Mucosa of descending colon (tissue), 3 donors: ENCODE measurements around the gene MOB3C. TPM values are rescaled to one million over a fixed set of nuclear protein-coding genes. Genes with fewer than 3 reads are reported as not detected.

Experiments
- ATAC-seq: fragments of 200-7000 bp; cut with Tn5 transposase; one replicate; pipeline ENCODE4 v1.9.1; 2020; ENCODE audit warnings: mild to moderate bottlenecking, moderate library complexity
- DNase-seq, 3 donors: peaks; one replicate each; pipeline ENCODE4 v3.0.0-alpha.2; 2020
- H3K36me3 ChIP-seq: fragments of 200-600 bp; one replicate; pipeline ENCODE4 v1.8.0; 2021; ENCODE audit warnings: low read depth, mild to moderate bottlenecking
- H3K4me1 ChIP-seq: fragments of 200-600 bp; one replicate; pipeline ENCODE4 v1.8.0; 2021; ENCODE audit warnings: low read depth, mild to moderate bottlenecking
- H3K4me3 ChIP-seq: fragments of 200-600 bp; one replicate; pipeline ENCODE4 v1.8.0; 2021; ENCODE audit warnings: mild to moderate bottlenecking
- H3K9me3 ChIP-seq: fragments of 200-600 bp; one replicate; pipeline ENCODE4 v1.8.0; 2021; ENCODE audit warnings: mild to moderate bottlenecking
- intact Hi-C, 2 donors: fragments of 100-400 bp; cut with DNase I in 1 of 2; cut with micrococcal nuclease in 1 of 2; formaldehyde crosslinking; loops; one replicate each; pipeline versions ENCODE4 v1.11.0 to v1.11.1; 2022; cut with DNase I, micrococcal nuclease
- total RNA-seq, 3 donors: library from RNA; stranded (reverse); fragmentation: NEBNext Ultra II Directional in 2 of 3; extraction: Animal tissue kit (Norgen Biotek cat#: 25700) in 2 of 3; gene quantifications; one replicate each; pipeline versions ENCODE4 v1.2.1 to v1.2.4, GENCODE V29; 2021 to 2023
- TF ChIP-seq, protein P1 (sequence below): fragments of 200-600 bp; IDR thresholded peaks from one replicate; pipeline ENCODE4 v1.8.0; 2022; ENCODE audit warnings: antibody characterized with exemption, mild to moderate bottlenecking
- donor health status: DM: no; HTN: no; CAD: no; lungs with moderate emphysema.
- donor health status: DM: no; HTN: no; CAD: no.
- donor health status: DM: no; HTN: yes; CAD: no.

Gene MOB3C
- total RNA-seq, 3 donors from 2014 or later, result 15.4 to 24.4 (median 17.4) TPM

DNA sequence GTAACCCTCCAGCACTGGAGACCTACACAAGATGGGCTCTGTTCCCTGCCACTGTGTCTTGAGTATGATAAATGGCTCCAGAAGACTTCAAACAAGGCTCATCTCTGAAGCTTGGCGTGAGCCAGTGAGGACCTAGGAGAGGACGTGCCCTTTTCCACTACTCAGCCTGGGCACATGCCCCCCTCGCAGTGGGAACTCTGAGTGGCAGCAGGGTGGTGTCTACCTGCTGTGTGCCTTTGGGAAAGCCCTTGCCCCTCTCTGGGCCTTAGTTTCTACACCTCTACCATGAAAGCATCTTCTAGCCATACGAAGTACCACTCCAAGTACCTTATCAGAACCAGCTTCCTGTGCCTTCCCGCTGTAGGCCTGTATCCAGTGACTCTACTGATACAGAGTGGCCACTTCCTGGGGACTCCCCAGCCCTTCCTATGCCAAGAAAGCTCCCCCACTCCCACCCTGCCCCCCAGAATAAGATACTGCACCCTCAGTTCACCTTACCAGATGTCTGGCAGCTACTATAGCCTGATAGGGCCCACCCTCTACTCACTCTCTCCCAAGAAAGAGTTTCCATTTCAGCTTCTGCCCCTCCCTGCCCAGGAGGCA, 3.1 kb upstream of the MOB3C start:
- ATAC-seq (no peak), DNase-seq (no peak)
- TF ChIP-seq, protein P1, sequence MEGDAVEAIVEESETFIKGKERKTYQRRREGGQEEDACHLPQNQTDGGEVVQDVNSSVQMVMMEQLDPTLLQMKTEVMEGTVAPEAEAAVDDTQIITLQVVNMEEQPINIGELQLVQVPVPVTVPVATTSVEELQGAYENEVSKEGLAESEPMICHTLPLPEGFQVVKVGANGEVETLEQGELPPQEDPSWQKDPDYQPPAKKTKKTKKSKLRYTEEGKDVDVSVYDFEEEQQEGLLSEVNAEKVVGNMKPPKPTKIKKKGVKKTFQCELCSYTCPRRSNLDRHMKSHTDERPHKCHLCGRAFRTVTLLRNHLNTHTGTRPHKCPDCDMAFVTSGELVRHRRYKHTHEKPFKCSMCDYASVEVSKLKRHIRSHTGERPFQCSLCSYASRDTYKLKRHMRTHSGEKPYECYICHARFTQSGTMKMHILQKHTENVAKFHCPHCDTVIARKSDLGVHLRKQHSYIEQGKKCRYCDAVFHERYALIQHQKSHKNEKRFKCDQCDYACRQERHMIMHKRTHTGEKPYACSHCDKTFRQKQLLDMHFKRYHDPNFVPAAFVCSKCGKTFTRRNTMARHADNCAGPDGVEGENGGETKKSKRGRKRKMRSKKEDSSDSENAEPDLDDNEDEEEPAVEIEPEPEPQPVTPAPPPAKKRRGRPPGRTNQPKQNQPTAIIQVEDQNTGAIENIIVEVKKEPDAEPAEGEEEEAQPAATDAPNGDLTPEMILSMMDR, result no peak
- Histone ChIP-seq H3K9me3 (no peaks in the 10 kb centered on the region), H3K4me3 (no peak overlapping the region), H3K4me1 (peaks cover 17% of the 10 kb centered on the region), H3K36me3 (no peaks in the 10 kb centered on the region)
- intact Hi-C loops, result loop anchor here in 1 of 2 donors (10.0 kb wide), 1 partner anchor 105 kb away; no protein-coding TSS in a partner anchor

DNA sequence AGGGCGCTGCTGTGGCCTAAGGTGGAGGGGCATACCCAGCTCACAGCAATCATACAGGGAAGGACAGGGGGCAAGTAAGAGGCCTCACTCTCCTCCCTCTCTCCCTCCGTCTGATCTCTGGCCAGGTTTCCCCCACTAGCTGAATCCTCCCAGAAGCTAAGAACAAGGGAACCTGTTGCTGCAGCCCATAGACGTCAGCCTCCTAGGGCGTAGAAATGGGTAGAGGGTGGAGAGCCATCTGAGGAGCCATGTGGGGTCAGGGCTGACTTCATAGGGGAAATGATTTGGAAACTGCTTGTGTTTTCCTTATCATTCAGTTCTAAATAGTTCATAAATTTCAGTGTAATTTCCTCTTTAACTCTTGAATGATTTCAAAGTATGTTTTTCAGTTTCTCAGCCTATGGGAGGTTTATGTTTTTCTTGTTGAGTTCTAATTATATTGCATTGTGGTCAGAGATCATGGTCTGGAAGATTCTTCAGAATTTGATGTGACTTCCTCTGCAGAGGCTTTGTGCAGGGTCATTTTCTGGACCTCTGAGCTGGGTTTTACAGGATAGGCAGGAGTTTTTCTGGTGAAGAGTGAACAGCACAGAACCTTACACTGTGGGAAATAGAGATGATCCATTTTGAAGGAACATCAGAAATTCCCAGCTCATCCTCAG, 2.3 kb upstream of the MOB3C start:
- H3K4me3 ChIP-seq, result no peak overlapping the region
- no peak for ATAC-seq
- H3K9me3 ChIP-seq, result no peaks in the 10 kb centered on the region
- H3K36me3 ChIP-seq, result no peaks in the 10 kb centered on the region
- intact Hi-C loops, result no loop called here
- TF ChIP-seq, protein P1, result no peak
- H3K4me1 ChIP-seq, result peaks cover 25% of the 10 kb centered on the region
- no peak for DNase-seq

DNA sequence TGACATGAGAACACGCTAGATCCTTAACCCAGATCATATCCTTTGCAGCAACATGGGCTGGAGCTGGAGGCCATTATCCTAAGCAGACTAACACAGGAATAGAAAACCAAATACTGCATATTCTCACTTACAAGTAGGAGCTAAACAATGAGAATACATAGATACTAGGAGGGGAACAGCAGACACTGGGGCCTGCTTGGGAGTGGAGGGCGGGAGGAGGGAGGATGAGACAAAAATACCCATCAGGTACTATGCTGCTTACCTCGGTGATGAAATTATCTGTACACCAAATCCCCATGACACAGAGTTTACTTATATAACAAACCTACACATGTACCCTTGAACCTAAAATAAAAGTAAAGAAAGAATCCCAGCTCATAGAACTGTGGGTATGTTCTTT, 1.2 kb upstream of the MOB3C start:
- no peak for ATAC-seq
- Histone ChIP-seq H3K36me3 (no peaks in the 10 kb centered on the region), H3K4me3 (no peak overlapping the region), H3K9me3 (no peaks in the 10 kb centered on the region), H3K4me1 (peaks cover 26% of the 10 kb centered on the region)
- no peak for DNase-seq
- TF ChIP-seq, protein P1, result no peak
- intact Hi-C loops, result no loop called here

DNA sequence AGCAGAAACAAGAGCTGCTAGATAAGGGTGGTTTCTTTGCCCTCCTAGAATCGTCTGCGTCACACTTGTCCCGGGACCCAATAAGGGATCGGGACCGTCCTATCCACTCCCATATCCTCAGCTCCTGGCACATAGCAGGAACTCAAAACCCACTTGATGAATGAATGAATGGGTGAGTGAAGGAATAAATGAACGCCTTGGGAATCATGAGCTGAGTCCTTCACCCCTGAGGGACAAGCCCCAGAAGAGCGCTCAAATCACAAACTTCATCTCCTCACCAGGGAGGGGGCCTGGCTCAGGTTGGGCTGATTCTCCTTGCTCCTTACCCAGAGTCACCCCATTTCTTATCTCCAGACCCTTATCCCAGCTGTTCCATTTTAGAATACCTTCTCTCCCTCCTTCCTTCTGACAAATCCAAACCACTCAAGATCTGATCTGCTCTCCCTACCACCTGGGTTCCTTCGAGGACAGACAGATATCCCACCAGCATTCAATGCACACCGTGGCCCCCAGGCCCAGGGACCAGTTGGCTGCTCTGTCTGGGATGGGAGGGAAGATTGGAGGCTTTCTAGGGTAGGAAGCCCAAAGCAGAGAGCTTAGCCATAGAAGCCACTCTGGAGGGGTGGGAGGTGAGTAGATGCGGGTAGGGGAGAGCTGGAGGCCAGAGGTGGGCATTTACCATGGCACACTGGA, 643 bp upstream of the MOB3C start:
- TF ChIP-seq, protein P1, result no peak
- intact Hi-C loops, result no loop called here
- Histone ChIP-seq H3K9me3 (no peaks in the 10 kb centered on the region), H3K4me1 (peaks cover 26% of the 10 kb centered on the region), H3K4me3 (peak overlapping the region; percentile 67), H3K36me3 (no peaks in the 10 kb centered on the region)
- ATAC-seq, result peak; percentile 46
- no peak for DNase-seq

DNA sequence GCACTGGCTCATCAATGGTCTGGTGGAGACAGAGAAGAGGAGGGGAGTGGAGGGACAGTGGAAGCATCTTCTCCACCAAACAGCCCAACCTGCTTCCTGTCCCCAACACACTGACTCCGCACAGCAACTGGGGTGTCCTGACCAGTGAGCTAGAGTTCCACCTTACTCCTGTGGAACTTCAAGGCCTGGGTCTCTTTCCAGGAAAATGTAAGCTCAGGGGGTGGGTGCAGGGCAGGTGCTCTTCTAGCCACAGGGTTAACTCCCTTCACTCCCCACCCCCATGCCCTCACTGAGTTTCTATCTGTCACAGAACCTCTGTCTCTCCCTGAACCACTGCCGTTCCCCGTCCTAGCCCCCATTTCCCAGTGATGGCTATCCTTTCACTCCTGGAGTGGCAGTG, 876 bp downstream of the MOB3C start:
- TF ChIP-seq, protein P1, result no peak
- H3K4me1 ChIP-seq, result peaks cover 26% of the 10 kb centered on the region
- no peaks in the 10 kb centered on the region for H3K36me3 ChIP-seq
- no peaks in the 10 kb centered on the region for H3K9me3 ChIP-seq
- intact Hi-C loops, result no loop called here
- ATAC-seq, result no peak
- peak in 2 of 3 donors; percentile 30 to 42 for DNase-seq
- peak overlapping the region; percentile 67 for H3K4me3 ChIP-seq
